Liver (tissue), 9 donors: ENCODE data around the gene EBF3. TPM values are rescaled to one million over a fixed set of nuclear protein-coding genes. Genes with fewer than 3 reads are reported as not detected.

Experiments
- DNase-seq: peaks from one replicate; pipeline ENCODE4 v3.0.0-alpha.2; 2017; ENCODE audit warnings: low spot score
- H3K27ac ChIP-seq, 2 donors: one replicate each; pipeline ENCODE4 v1.7.0; 2013; ENCODE audit warnings: inconsistent platforms in 2 of 2, low read length in 2 of 2, control low read depth in 1 of 2, low read depth in 1 of 2, mild to moderate bottlenecking in 1 of 2
- H3K27me3 ChIP-seq, 4 donors: one replicate each; pipeline versions ENCODE4 v1.6.1 to v1.7.0; 2013; ENCODE audit warnings: low read length in 3 of 4, inconsistent platforms in 1 of 4, mild to moderate bottlenecking in 1 of 4, moderate library complexity in 1 of 4; ENCODE audit not compliant: control insufficient read depth in 4 of 4, insufficient read depth in 4 of 4
- H3K36me3 ChIP-seq, 4 donors: one replicate each; pipeline versions ENCODE4 v1.6.1 to v1.7.0; 2013; ENCODE audit warnings: low read length in 3 of 4, mild to moderate bottlenecking in 3 of 4, low read depth in 1 of 4, moderate library complexity in 1 of 4; ENCODE audit not compliant: control insufficient read depth in 4 of 4, insufficient read depth in 3 of 4
- H3K4me1 ChIP-seq, 4 donors: one replicate each; pipeline versions ENCODE4 v1.6.1 to v1.7.0; 2013; ENCODE audit warnings: low read length in 3 of 4, mild to moderate bottlenecking in 3 of 4, moderate library complexity in 1 of 4; ENCODE audit not compliant: control insufficient read depth in 4 of 4, insufficient read depth in 4 of 4
- H3K4me3 ChIP-seq, 3 donors: one replicate each; pipeline versions ENCODE4 v1.6.1 to v1.7.0; 2013; ENCODE audit warnings: low read length in 3 of 3, control low read depth in 1 of 3, low read depth in 1 of 3, mild to moderate bottlenecking in 1 of 3
- H3K9ac ChIP-seq, 2 donors: one replicate each; pipeline ENCODE4 v1.7.0; 2013; ENCODE audit warnings: low read length in 2 of 2, mild to moderate bottlenecking in 2 of 2, moderate library complexity in 2 of 2, control low read depth in 1 of 2, low read depth in 1 of 2
- H3K9me3 ChIP-seq, 4 donors: one replicate each; pipeline versions ENCODE4 v1.6.1 to v1.7.0; 2013; ENCODE audit warnings: low read length in 3 of 4; ENCODE audit not compliant: control insufficient read depth in 4 of 4
- EGR1 ChIP-seq, 2 donors: IDR thresholded peaks; 2 replicates each; pipeline ENCODE4 v1.6.1; 2016 to 2018; ENCODE audit warnings: antibody characterized with exemption in 2 of 2, low read depth in 2 of 2
- FOXA1 ChIP-seq: IDR thresholded peaks from 2 replicates; pipeline ENCODE4 v1.6.1; 2016; ENCODE audit warnings: antibody characterized with exemption
- FOXA2 ChIP-seq: IDR thresholded peaks from 2 replicates; pipeline ENCODE4 v1.6.1; 2016; ENCODE audit warnings: antibody characterized with exemption
- GABPA ChIP-seq, 2 donors: IDR thresholded peaks in 1 of 2; conservative IDR thresholded peaks in 1 of 2; 2 replicates each; pipeline ENCODE4 v1.6.1; 2016; ENCODE audit warnings: antibody characterized with exemption in 2 of 2, mild to moderate bottlenecking in 1 of 2, moderate library complexity in 1 of 2
- HNF4G ChIP-seq: IDR thresholded peaks from 2 replicates; pipeline ENCODE4 v1.6.1; 2016; ENCODE audit warnings: antibody characterized with exemption
- JUND ChIP-seq, 2 donors: IDR thresholded peaks; 2 replicates each; pipeline ENCODE4 v1.6.1; 2016; ENCODE audit warnings: antibody characterized with exemption in 2 of 2
- NR2F2 ChIP-seq: IDR thresholded peaks from 2 replicates; pipeline ENCODE4 v1.6.1; 2016; ENCODE audit warnings: antibody characterized with exemption
- RAD21 ChIP-seq, 2 donors: IDR thresholded peaks; 2 replicates each; pipeline ENCODE4 v1.6.1; 2016; ENCODE audit warnings: antibody characterized with exemption in 2 of 2, mild to moderate bottlenecking in 2 of 2
- RXRA ChIP-seq, 2 donors: IDR thresholded peaks; 2 replicates each; pipeline ENCODE4 v1.6.1; 2017 to 2018; ENCODE audit warnings: antibody characterized with exemption in 2 of 2, mild to moderate bottlenecking in 1 of 2
- SP1 ChIP-seq: IDR thresholded peaks from 2 replicates; pipeline ENCODE4 v1.6.1; 2018; ENCODE audit warnings: antibody characterized with exemption, mild to moderate bottlenecking
- TAF1 ChIP-seq: conservative IDR thresholded peaks from 2 replicates; pipeline ENCODE4 v1.6.1; 2016; ENCODE audit warnings: antibody characterized with exemption, mild to moderate bottlenecking
- WGBS: extraction: QIAGEN DNeasy Blood & Tissue Kit; methylation state at CpG from one replicate; pipeline ENCODE4 v1.1.7; 2013; 5-methylcytosine and 5-hydroxymethylcytosine counted together
- polyA plus RNA-seq, 2 donors: library from polyadenylated mRNA; stranded (reverse) in 1 of 2; unstranded in 1 of 2; fragments of 200-250 nt in 1 of 2; fragments of >200 nt in 1 of 2; fragmentation: Nextera tagmentation in 1 of 2; extraction: Ambion mirVana in 1 of 2; gene quantifications; one replicate each; pipeline versions ENCODE4 v1.2.1 to v1.2.3, GENCODE V29; 2013 to 2015
- total RNA-seq, 2 donors: library from RNA; depleted of rRNA; stranded (reverse); fragments of >200 nt; gene quantifications; one replicate each; pipeline ENCODE4 v1.2.3, GENCODE V29; 2014
- TF ChIP-seq, protein P1 (sequence below): fragments of 150-350 bp; IDR thresholded peaks from 2 replicates; pipeline ENCODE4 v1.5.1; 2017; ENCODE audit warnings: improper control_type of control experiment, low read depth, low read length; ENCODE audit not compliant: missing input control
- TF ChIP-seq, protein P2 (sequence below): IDR thresholded peaks from 2 replicates; pipeline ENCODE4 v1.6.1; 2016; ENCODE audit warnings: antibody characterized with exemption, mild to moderate bottlenecking
- TF ChIP-seq, protein P3 (sequence below): IDR thresholded peaks from 2 replicates; pipeline ENCODE4 v1.6.1; 2016; ENCODE audit warnings: antibody characterized with exemption
- TF ChIP-seq, protein P4 (sequence below): IDR thresholded peaks from 2 replicates; pipeline ENCODE4 v1.6.1; 2016; ENCODE audit warnings: antibody characterized with exemption
- TF ChIP-seq, protein P5 (sequence below): IDR thresholded peaks from 2 replicates; pipeline ENCODE4 v1.6.1; 2016; ENCODE audit warnings: antibody characterized with exemption
- donor health status: healthy.
- donor health status: healthy.
- donor health status: healthy.
- donor health status: healthy.
- donor health status: healthy.

Gene EBF3
- total and polyA plus RNA-seq, 4 donors = 0.02 to 0.08 TPM; not detected in 2

DNA sequence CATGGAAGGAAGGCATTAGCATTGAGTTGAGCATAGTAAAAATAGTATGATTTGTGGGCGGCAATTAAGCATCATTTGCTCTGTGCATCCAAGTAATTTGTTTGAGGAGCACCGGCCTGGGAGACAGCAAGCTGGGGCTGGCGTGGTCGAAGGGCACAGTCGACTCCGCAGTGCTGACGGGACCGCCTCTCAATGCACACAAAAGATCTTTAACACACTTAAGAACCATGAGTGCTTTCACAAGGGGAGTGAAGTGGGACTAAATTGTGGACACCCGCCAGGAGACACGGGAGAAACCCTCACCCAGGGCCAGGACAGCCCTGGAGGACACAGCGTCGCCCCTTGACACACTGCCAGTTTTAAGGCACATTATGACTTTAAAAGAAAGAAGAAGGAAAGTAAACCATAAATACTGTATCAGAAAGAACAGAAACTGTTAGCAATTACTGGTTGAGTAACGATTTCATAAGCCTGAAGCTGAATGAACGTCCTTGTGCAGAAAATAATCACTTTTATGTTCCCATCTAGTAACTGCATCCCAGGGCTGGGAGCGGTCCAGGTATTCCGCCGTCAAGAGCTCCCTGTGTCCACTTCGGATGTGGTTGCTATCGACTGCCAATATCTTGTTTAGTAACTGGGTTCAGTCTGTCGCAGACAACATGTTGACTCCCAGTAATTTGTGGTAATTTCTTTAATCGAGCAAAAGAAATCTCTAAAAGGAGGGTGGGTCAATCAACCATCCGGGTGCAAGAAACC, 102.1 kb downstream of the EBF3 start:
- 85% methylated on average over 22 of the region's 22 CpGs for WGBS
- Histone ChIP-seq H3K36me3 (no peaks in the 10 kb centered on the region), H3K9ac (no peak overlapping the region), H3K4me3 (no peak overlapping the region), H3K4me1 (no peaks in the 10 kb centered on the region), H3K9me3 (no peaks in the 10 kb centered on the region), H3K27me3 (no peaks in the 10 kb centered on the region), H3K27ac (no peak overlapping the region)
- no peak for DNase-seq
- TF ChIP-seq SP1 (no peak), GABPA (IDR thresholded peaks at IDR 0.05 in 1 of 2, conservative IDR thresholded peaks at IDR 0.05 in 1 of 2) (no peak), JUND (IDR thresholded peaks at IDR 0.05) (no peak), HNF4G (no peak), RAD21 (IDR thresholded peaks at IDR 0.05) (no peak), TAF1 (no peak), NR2F2 (no peak), FOXA2 (no peak), FOXA1 (no peak), EGR1 (IDR thresholded peaks at IDR 0.05; ENCODE audit: low read depth in 2 of 2) (no peak)
- TF ChIP-seq, protein P1, sequence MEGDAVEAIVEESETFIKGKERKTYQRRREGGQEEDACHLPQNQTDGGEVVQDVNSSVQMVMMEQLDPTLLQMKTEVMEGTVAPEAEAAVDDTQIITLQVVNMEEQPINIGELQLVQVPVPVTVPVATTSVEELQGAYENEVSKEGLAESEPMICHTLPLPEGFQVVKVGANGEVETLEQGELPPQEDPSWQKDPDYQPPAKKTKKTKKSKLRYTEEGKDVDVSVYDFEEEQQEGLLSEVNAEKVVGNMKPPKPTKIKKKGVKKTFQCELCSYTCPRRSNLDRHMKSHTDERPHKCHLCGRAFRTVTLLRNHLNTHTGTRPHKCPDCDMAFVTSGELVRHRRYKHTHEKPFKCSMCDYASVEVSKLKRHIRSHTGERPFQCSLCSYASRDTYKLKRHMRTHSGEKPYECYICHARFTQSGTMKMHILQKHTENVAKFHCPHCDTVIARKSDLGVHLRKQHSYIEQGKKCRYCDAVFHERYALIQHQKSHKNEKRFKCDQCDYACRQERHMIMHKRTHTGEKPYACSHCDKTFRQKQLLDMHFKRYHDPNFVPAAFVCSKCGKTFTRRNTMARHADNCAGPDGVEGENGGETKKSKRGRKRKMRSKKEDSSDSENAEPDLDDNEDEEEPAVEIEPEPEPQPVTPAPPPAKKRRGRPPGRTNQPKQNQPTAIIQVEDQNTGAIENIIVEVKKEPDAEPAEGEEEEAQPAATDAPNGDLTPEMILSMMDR = no peak
- TF ChIP-seq, protein P2, sequence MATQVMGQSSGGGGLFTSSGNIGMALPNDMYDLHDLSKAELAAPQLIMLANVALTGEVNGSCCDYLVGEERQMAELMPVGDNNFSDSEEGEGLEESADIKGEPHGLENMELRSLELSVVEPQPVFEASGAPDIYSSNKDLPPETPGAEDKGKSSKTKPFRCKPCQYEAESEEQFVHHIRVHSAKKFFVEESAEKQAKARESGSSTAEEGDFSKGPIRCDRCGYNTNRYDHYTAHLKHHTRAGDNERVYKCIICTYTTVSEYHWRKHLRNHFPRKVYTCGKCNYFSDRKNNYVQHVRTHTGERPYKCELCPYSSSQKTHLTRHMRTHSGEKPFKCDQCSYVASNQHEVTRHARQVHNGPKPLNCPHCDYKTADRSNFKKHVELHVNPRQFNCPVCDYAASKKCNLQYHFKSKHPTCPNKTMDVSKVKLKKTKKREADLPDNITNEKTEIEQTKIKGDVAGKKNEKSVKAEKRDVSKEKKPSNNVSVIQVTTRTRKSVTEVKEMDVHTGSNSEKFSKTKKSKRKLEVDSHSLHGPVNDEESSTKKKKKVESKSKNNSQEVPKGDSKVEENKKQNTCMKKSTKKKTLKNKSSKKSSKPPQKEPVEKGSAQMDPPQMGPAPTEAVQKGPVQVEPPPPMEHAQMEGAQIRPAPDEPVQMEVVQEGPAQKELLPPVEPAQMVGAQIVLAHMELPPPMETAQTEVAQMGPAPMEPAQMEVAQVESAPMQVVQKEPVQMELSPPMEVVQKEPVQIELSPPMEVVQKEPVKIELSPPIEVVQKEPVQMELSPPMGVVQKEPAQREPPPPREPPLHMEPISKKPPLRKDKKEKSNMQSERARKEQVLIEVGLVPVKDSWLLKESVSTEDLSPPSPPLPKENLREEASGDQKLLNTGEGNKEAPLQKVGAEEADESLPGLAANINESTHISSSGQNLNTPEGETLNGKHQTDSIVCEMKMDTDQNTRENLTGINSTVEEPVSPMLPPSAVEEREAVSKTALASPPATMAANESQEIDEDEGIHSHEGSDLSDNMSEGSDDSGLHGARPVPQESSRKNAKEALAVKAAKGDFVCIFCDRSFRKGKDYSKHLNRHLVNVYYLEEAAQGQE = no peak
- TF ChIP-seq, protein P3, sequence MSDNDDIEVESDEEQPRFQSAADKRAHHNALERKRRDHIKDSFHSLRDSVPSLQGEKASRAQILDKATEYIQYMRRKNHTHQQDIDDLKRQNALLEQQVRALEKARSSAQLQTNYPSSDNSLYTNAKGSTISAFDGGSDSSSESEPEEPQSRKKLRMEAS = no peak
- TF ChIP-seq, protein P4, sequence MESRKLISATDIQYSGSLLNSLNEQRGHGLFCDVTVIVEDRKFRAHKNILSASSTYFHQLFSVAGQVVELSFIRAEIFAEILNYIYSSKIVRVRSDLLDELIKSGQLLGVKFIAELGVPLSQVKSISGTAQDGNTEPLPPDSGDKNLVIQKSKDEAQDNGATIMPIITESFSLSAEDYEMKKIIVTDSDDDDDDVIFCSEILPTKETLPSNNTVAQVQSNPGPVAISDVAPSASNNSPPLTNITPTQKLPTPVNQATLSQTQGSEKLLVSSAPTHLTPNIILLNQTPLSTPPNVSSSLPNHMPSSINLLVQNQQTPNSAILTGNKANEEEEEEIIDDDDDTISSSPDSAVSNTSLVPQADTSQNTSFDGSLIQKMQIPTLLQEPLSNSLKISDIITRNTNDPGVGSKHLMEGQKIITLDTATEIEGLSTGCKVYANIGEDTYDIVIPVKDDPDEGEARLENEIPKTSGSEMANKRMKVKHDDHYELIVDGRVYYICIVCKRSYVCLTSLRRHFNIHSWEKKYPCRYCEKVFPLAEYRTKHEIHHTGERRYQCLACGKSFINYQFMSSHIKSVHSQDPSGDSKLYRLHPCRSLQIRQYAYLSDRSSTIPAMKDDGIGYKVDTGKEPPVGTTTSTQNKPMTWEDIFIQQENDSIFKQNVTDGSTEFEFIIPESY = no peak

DNA sequence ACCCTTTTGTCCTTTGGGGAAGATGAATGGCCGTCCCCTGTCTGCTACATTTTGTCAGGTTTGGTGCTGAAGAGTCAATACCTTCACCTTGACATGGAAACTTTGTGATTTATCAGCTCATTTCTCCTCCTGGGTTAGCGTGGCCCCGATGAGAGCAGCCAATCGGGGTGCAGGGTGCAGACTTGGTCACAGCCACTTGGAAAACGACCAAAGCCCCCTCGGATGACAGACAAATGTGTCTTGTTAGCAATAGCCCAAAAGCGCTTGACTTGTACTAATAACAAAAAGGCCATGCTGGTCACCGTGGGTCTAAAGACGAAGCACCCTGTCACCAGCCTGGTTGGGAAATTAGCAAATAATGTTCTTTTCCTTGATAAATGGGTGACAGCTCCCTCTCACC, 103.7 kb downstream of the EBF3 start:
- no peak for DNase-seq
- 78% methylated on average over 9 of the region's 9 CpGs for WGBS
- TF ChIP-seq GABPA (IDR thresholded peaks at IDR 0.05 in 1 of 2, conservative IDR thresholded peaks at IDR 0.05 in 1 of 2) (no peak), RXRA (IDR thresholded peaks at IDR 0.05) (no peak), FOXA2 (no peak), HNF4G (no peak)
- TF ChIP-seq, protein P1 = no peak
- TF ChIP-seq, protein P5, sequence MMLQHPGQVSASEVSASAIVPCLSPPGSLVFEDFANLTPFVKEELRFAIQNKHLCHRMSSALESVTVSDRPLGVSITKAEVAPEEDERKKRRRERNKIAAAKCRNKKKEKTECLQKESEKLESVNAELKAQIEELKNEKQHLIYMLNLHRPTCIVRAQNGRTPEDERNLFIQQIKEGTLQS = no peak
- Histone ChIP-seq H3K4me3 (no peak overlapping the region), H3K36me3 (no peaks in the 10 kb centered on the region), H3K4me1 (no peaks in the 10 kb centered on the region), H3K9me3 (peaks cover 0 to 9% (median 0%) of the 10 kb centered on the region in 4 donors), H3K9ac (no peak overlapping the region), H3K27ac (no peak overlapping the region), H3K27me3 (no peaks in the 10 kb centered on the region)
